ENCODE data around the gene HCN4.

- TF ChIP-seq CTCF (IDR thresholded peaks at IDR 0.05) (no peak), POLR2A (IDR thresholded peaks at IDR 0.05) (no peak)
These were observed 996 bp downstream of the HCN4 start for GRCh38 chr15:73367624-73368300.

Measured in esophagus squamous epithelium (tissue), 4 donors.